K562 (cell line): ENCODE data around the gene CAMP. TPM values are rescaled to one million over a fixed set of nuclear protein-coding genes. Genes with fewer than 3 reads are reported as not detected.

Experiments used
- CREB5 ChIP-seq: fragments of 250-450 bp; sonication (Bioruptor Pico); IDR thresholded peaks from 2 replicates; pipeline ENCODE4 v1.5.0; 2020; ENCODE audit warnings: mild to moderate bottlenecking
- E2F3 ChIP-seq: fragments of 250-450 bp; sonication (Bioruptor Pico); IDR thresholded peaks from 2 replicates; pipeline ENCODE4 v1.4.0; 2020; ENCODE audit warnings: mild to moderate bottlenecking
- ELF2 ChIP-seq: fragments of 250-450 bp; sonication (Bioruptor Pico); IDR thresholded peaks from 2 replicates; pipeline ENCODE4 v1.5.0; 2021; ENCODE audit warnings: mild to moderate bottlenecking
- ESRRB ChIP-seq: fragments of 250-450 bp; sonication (Bioruptor Pico); IDR thresholded peaks from 2 replicates; pipeline ENCODE4 v1.5.0; 2020; ENCODE audit warnings: mild to moderate bottlenecking, moderate library complexity, borderline replicate concordance
- FOXK1 ChIP-seq: sonication (generic); formaldehyde crosslinking; IDR thresholded peaks from 2 replicates; pipeline ENCODE4 v1.8.0; 2022; ENCODE audit warnings: missing genetic modification reagents, mild to moderate bottlenecking, borderline replicate concordance
- FOXP4 ChIP-seq: sonication (generic); formaldehyde crosslinking; IDR thresholded peaks from 2 replicates; pipeline ENCODE4 v1.8.0; 2022; ENCODE audit warnings: mild to moderate bottlenecking, missing genetic modification reagents, borderline replicate concordance
- HBP1 ChIP-seq: fragments of 450-650 bp; formaldehyde crosslinking; IDR thresholded peaks from 2 replicates; pipeline ENCODE4 v1.4.0; 2022; ENCODE audit warnings: missing genetic modification characterization
- KDM4B ChIP-seq, 2 experiments: fragments of 450-650 bp in 1 of 2; sonication (generic) in 1 of 2; IDR thresholded peaks; 2 replicates each; pipeline ENCODE4 v1.6.1; 2016 to 2017; ENCODE audit warnings: borderline replicate concordance in 2 of 2, antibody characterized with exemption in 1 of 2, low read depth in 1 of 2, mild to moderate bottlenecking in 1 of 2
- LEF1 ChIP-seq: fragments of 450-650 bp; IDR thresholded peaks from 2 replicates; pipeline ENCODE4 v1.6.1; 2016; ENCODE audit warnings: mild to moderate bottlenecking
- MBD2 ChIP-seq: sonication (generic); IDR thresholded peaks from 2 replicates; pipeline ENCODE4 v1.6.1; 2016; ENCODE audit warnings: low read depth, borderline replicate concordance
- MNT ChIP-seq, 2 experiments: fragments of 450-650 bp; conservative IDR thresholded peaks; 2 replicates each; pipeline ENCODE4 v1.6.1; 2017; ENCODE audit warnings: mild to moderate bottlenecking in 2 of 2, moderate library complexity in 2 of 2
- MYBL2 ChIP-seq, 2 experiments: fragments of 450-650 bp in 1 of 2; sonication (generic) in 1 of 2; formaldehyde crosslinking in 1 of 2; IDR thresholded peaks; 2 replicates each; pipeline versions ENCODE4 v1.6.1 to v1.8.1; 2017 to 2022; ENCODE audit warnings: borderline replicate concordance in 1 of 2, inconsistent platforms in 1 of 2, low read depth in 1 of 2, mild to moderate bottlenecking in 1 of 2, missing genetic modification reagents in 1 of 2, moderate library complexity in 1 of 2
- NFYB ChIP-seq: IDR thresholded peaks from 2 replicates; pipeline ENCODE4 v1.6.1; 2011; ENCODE audit warnings: mild to moderate bottlenecking, moderate library complexity; ENCODE audit not compliant: insufficient read length; ENCODE audit errors: extremely low read depth
- RFX1 ChIP-seq: fragments of 450-650 bp; IDR thresholded peaks from 2 replicates; pipeline ENCODE4 v1.6.1; 2016; ENCODE audit warnings: mild to moderate bottlenecking, moderate library complexity
- SP1 ChIP-seq: sonication (generic); formaldehyde crosslinking; IDR thresholded peaks from 2 replicates; pipeline ENCODE4 v1.8.1; 2022; ENCODE audit warnings: mild to moderate bottlenecking, missing genetic modification reagents
- SRSF1 ChIP-seq: fragments of 200-400 bp; formaldehyde crosslinking; IDR thresholded peaks from 2 replicates; pipeline ENCODE4 v1.6.1; 2017; ENCODE audit warnings: mild to moderate bottlenecking, low read depth, low read length, moderate library complexity
- TCF7L2 ChIP-seq: fragments of 150-350 bp; IDR thresholded peaks from 2 replicates; pipeline ENCODE4 v1.6.1; 2016; ENCODE audit warnings: low read depth, mild to moderate bottlenecking, low read length, moderate library complexity
- TOE1 ChIP-seq, 2 experiments: fragments of 450-650 bp in 1 of 2; sonication (generic) in 1 of 2; formaldehyde crosslinking in 1 of 2; IDR thresholded peaks; 2 replicates each; pipeline versions ENCODE4 v1.7.1 to v1.8.0; 2016 to 2022; ENCODE audit warnings: borderline replicate concordance in 2 of 2, mild to moderate bottlenecking in 2 of 2, antibody characterized with exemption in 1 of 2, inconsistent platforms in 1 of 2, low read depth in 1 of 2, missing genetic modification reagents in 1 of 2, moderate library complexity in 1 of 2
- ZEB2 ChIP-seq: fragments of 450-650 bp; IDR thresholded peaks from 2 replicates; pipeline ENCODE4 v1.6.1; 2016
- ZNF23 ChIP-seq: fragments of 250-450 bp; sonication (Bioruptor Pico); IDR thresholded peaks from 2 replicates; pipeline ENCODE4 v1.4.0; 2020; ENCODE audit warnings: mild to moderate bottlenecking
- polyA plus RNA-seq, 8 experiments: library from polyadenylated mRNA; depleted of rRNA in 4 of 8; stranded (reverse) in 5 of 8; unstranded in 3 of 8; fragments of >200 nt; fragmentation: Nextera tagmentation in 2 of 8; fragmentation: Illumina TruSeq in 1 of 8; extraction: Ambion mirVana in 2 of 8; extraction: Trizol in 1 of 8; gene quantifications; 2 replicates each; pipeline versions ENCODE4 v1.2.1 to v1.2.3, GENCODE V29; 2011 to 2014; ENCODE audit warnings: inconsistent platforms in 1 of 8, missing spikeins in 1 of 8
- total RNA-seq, 7 experiments: library from RNA; depleted of rRNA in 6 of 7; stranded (reverse); fragments of >200 nt in 6 of 7; fragmentation: Illumina TruSeq in 2 of 7; extraction: Trizol in 2 of 7; gene quantifications; 2 replicates each; pipeline versions ENCODE4 v1.2.1 to v1.2.3, GENCODE V29; 2011 to 2021; ENCODE audit warnings: low replicate concordance in 1 of 7

Gene CAMP
- total and polyA plus RNA-seq, 9 of the 15 experiments (the other 6 are each of a cell fraction or from before 2014, with no cell fraction given): 0.22 TPM; not detected in 8

- peak; percentile 38; the same call in 1 of the 2 replicates for TF ChIP-seq HBP1 (CRISPR knock-in tag)
- peak; percentile 42 for TF ChIP-seq NFYB
- no peak for TF ChIP-seq RFX1
- TF ChIP-seq FOXK1 (CRISPR knock-in tag): no peak
- no peak for TF ChIP-seq SRSF1
- no peak for TF ChIP-seq ZEB2
- no peak for TF ChIP-seq FOXP4 (CRISPR knock-in tag)
- TF ChIP-seq ELF2 (CRISPR knock-in tag): no peak
- no peak for TF ChIP-seq LEF1
- peak; percentile 36; the same call in 1 of the 2 replicates for TF ChIP-seq MYBL2 (IDR thresholded peaks at IDR 0.05; ENCODE audit: low read depth)
- TF ChIP-seq MYBL2 (CRISPR knock-in tag; IDR thresholded peaks at IDR 0.05; ENCODE audit: borderline replicate concordance): no peak
- peak; percentile 90 for TF ChIP-seq E2F3 (CRISPR knock-in tag)
- TF ChIP-seq ZNF23 (CRISPR knock-in tag): no peak
- TF ChIP-seq SP1: peak; percentile 68; the same call in 1 of the 2 replicates
- TF ChIP-seq TCF7L2: no peak
- TF ChIP-seq ESRRB: no peak
- no peak for TF ChIP-seq TOE1 (IDR thresholded peaks at IDR 0.05; ENCODE audit: borderline replicate concordance)
- no peak for TF ChIP-seq TOE1 (CRISPR knock-in tag; IDR thresholded peaks at IDR 0.05; ENCODE audit: borderline replicate concordance, low read depth)
- peak; percentile 88 for TF ChIP-seq MBD2
- TF ChIP-seq KDM4B (IDR thresholded peaks at IDR 0.05; ENCODE audit: borderline replicate concordance in 2 of 2, low read depth in 1 of 2): no peak
- no peak for TF ChIP-seq CREB5 (CRISPR knock-in tag)
- TF ChIP-seq MNT (conservative IDR thresholded peaks at IDR 0.05): peak; percentile 37 to 87; a peak in 2 of 4 replicates
Observed at GRCh38 chr3:48188266-48189201, 34.8 kb upstream of the CAMP start, which contains the start of gene CDC25A (continued).
